Mammary epithelial cell (primary cell): ENCODE measurements around the gene PTPRM.

Source experiments
- CTCF ChIP-seq, 2 donors: IDR thresholded peaks in 1 of 2; conservative IDR thresholded peaks in 1 of 2; 2 replicates each; pipeline ENCODE4 v1.5.1; 2011 to 2012; ENCODE audit warnings: inconsistent platforms in 2 of 2, low read length in 2 of 2, mild to moderate bottlenecking in 2 of 2, control low read depth in 1 of 2, low read depth in 1 of 2; ENCODE audit not compliant: insufficient read depth in 1 of 2; ENCODE audit errors: extremely low read depth in 1 of 2
- EZH2 ChIP-seq: IDR thresholded peaks from 2 replicates; pipeline ENCODE4 v1.6.1; 2012; ENCODE audit warnings: low read length, inconsistent platforms, borderline replicate concordance

GRCh38 chr18:8095947-8096570 lies 528.9 kb downstream of the PTPRM start:
- no peak for TF ChIP-seq CTCF (conservative IDR thresholded peaks at IDR 0.05 in 1 of 2, IDR thresholded peaks at IDR 0.05 in 1 of 2; ENCODE audit: extremely low read depth in 1 of 2, insufficient read depth in 1 of 2, low read depth in 1 of 2, low read length in 2 of 2)
- no peak for TF ChIP-seq EZH2
